NCI-H82 treated with DMSO at 0.1 percent for 48 hours (cell line): ENCODE data around the gene RBM28.

ENCODE experiments used
- DNase-seq: peaks from one replicate; lab custom pipeline; 2025; ENCODE audit not compliant: unreplicated experiment; lab: John Stamatoyannopoulos, UW

RBM28 gene

DNA sequence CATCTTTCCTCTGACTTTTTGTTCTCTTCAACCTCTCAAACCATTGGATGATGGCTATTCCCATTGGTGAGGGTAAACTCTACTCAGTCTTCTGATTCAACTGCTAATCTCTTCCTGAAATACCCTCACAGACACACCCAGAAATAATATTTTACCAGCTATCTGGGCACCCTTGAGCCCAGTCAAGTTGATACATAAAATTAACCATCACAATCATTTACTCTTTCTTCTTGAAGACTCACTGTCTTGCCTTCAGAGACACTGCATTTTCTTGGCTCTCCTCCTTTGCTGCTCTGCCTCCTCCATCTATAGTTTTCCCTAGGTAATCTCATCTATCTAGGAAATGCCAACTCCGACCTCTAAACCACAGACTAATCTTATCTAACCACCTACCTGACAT, 30.3 kb upstream of the RBM28 start:
- DNase-seq, result no peak

DNA sequence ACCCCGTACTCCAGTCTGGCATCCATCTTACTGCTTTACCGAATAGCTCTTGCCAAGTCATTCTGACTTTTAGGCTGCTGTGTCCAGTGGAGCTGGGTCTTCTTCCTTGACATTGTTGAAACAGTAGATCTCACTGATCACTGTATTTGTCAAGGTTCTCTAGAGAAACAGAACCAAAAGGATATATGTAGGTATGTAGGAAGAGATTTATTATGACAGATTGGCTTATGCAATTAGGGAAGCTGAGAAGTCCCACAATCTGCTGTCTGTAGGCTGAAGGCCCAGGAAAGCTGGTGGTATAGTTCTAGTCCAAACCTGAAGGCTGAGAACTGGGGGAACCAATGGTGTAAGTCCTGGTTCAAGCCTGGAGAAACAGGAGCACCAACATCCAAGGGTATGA, 29.9 kb upstream of the RBM28 start:
- DNase-seq, result no peak

DNA sequence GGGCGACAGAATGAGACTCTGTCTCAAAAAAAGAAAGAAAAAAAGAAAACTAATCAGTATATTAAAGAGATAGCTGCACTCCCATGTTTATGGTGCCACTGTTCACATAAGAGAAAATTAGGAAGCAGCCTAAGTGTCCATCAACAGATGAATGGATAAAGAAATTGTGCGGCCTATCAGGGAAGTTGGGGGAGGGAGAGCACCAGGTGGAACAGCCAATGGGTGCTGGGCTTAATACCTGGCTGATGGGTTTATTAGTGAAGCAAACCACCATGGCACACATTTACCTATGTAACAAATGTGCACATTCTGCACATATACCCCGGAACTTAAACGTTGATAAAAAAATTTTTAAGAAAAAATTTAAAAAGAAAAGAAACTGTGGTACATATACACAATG, 26.8 kb upstream of the RBM28 start:
- DNase-seq, result no peak

DNA sequence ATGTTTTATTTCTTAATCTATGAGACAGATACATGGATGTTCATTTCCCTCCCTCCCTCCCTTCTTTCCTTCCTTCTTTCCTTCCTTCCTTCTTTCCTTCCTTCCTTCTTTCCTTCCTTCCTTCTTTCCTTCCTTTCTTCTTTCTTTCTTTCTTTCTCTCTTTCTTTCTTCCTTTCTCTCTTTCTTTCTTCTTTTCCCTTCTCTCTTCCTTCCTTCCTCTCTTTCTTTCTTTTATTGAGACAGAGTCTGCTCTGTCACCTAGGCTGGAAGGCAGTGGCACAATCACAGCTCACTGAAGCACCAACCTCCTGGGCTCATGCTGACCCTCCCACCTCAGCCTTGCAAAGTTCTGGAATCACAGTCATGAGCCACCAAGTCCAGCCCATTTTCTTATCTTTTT, 23.3 kb upstream of the RBM28 start:
- no peak for DNase-seq

DNA sequence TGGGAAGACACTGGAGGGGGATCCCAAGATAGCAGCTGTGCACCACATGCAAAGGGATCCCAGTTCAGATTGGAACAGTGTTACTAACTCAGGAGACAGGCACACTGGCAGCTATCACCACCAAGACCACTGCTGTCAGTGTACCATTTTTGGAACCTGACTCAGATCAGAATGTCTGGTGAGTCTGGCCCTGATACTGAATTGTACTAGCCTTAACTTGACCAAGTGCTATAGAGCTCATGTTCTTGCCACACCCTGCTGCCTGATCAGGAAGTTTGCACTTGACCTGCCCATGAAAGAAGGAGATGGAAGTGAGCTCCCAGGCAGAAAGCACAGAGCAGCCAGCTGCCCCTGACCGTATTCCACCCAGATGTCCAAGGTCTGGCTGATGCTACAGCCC, 22.6 kb upstream of the RBM28 start:
- no peak for DNase-seq

DNA sequence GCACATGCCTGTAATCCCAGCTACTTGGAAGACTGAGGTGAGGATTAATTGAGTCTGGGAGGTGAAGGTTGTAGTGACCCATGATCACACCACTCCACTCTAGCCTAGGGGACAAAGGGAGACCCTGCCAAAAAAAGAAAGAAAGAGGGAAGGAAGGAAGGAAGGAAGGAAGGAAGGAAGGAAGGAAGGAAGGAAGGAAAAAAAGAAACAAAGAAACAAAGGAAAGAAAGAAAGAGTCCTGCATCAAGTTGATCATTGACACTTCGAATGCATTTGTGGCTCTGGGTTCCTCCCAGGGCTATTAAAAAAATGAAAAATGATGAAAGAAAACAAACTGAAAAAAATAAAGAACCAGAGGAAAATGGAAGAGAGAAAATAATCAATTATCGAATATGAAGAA, 21.7 kb upstream of the RBM28 start:
- no peak for DNase-seq

DNA sequence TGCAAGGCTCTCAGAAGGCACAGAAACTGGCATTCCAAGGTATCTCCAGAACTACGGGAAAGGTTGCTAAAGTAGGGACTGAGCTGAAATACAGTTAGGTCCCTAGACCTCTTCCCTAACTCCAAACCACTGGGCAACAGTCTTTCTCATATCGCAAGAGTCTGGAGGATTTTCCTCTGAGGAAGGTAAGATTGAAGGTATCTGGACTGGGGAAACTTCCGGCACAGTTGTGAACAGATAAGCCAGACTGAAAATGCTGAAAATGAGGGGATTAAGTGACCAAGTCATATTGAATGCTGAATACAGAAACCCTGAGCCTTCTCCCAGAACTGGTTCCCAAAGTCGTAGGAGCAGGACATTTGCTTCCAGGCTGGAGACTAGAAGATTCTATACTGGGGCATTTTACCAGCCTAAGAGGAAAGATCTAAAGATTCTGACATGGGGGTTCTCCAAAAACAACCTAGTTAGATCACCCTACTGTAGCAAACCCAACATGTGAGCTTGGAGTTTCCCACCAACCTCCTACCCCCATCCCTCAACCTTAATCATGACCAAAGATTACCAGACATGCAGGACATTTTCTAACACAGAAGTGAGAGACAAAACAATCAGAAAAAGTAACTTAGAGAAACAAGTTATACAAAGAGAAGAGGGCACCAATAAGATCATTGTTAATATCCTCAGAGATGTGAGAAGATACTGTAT, 20.6 kb upstream of the RBM28 start:
- DNase-seq, result no peak

DNA sequence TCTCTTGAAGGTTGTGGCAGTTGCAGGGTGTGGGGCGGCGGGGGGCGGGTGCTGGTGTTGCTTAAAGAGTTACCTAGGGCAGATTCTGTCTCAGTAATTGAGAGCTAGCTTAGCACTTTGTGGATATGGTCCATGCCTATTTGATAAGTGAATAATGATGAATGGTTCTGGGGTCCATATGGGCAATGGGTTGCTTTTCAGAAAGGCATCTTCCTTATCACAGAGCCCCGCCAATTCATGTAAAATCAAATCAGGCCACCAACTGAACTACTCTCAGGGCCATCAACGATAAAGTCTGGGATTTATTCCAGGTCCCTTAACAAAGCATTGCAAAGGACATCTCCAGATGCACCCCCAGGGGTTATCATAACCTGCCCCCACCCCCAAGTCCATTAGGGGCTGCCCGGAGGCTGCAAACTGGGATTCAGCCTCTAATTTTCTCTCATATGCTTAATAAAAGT, 19.6 kb upstream of the RBM28 start:
- DNase-seq, result no peak

DNA sequence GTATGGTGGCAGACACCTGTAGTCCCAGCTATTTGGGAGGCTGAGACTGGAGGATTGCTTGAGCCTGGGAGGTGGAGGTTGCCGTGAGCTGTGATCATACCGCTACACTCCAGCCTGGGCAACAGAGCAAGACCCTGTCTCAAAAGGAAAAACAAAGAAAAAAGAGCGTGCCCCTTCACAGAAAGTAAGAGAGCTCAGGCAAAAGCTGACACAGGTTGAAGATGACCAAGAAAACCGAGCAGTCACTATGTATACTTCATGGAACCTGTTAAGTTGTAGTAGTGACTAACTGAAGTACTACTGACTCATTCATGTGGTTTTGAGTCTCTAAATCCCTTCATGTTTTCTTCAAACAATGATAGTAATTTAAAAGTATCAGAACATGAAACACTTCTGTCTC, 19.0 kb upstream of the RBM28 start:
- DNase-seq, result no peak

DNA sequence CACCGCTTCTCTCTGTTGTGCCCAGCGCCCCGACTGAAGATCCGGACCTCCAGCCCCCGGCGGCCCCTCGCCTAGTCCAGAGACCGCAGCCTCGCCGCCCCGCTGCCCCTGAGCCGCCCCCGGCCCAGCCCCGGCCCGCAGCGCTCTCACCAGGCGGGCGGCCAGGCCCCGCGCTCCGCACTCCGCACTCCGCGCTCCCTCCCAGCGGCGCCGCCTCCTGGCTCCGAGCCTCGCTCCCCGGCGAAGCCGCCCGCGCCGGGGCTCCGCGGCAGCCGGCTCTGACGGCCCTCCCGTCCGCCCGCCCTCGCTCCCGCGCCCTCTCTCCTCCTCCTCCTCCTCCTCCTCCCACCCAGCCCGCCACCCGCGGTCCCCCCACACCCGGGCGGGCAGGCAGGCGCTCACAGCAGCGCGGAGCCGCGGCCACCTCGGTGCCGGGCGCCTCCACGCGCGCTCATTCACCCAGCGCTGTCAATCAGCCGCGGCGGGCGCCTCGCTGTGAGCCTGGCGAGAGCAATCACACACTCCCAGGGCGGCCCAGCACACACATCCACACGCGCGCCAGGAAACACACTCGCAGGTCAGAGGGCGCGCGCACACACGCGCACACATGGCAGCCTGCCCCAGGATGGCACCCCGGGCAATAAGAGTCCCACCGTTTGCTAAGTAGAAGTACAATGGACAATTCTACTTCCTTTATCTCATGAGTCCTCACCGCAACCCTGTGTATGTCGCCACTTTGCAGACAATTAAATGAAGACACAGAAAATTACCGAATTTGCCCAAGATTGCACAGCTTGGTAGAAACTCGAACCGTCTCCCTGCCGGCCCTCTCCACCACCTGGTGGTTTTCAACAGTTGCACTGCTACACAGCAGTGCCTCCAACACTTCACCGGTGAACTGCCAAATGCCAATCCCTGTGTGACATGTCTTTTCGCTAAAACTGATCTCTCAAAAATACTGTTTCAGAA, 18.0 kb upstream of the RBM28 start, which contains the start of gene PRRT4:
Gene PRRT4, minus strand, starts transcription at position 280 of the 969 bp plus-strand sequence.
- DNase-seq, result no peak

DNA sequence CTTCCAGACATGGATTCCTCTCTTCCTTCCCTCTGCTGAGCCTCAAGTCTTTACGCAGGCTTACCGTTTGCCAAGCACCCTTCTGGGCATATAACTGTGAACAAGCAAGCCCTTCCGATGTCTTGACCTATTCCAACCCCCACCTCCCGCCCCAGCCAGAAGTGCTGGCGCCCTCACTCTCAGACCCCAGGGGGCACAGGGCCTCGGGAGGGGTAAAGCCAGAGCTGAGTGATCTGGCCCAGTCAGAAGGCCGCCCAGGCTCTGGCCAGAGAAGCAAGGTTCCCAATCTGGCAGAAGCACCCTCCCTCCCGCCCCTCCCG, 16.6 kb upstream of the RBM28 start:
- DNase-seq, result no peak

DNA sequence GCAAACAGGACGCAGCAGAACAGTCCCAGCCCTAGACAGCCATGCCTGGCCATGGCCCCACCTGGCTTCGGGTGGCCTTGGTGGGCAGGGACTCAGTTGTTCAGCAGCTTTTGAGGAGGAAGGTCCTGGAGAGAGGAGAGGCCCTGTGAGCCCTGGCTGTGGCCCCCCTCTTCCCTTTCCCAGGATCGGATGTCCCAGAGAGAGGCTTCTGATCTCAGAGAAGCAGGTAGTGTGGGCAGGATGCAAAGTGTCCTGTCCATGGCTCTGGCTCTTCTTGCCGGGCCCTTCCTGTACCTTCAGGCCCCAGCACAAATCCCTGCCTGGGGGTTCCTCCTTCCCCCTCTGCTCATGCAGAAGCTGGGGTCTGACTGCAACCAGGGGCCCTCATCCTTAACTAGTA, 16.2 kb upstream of the RBM28 start:
- DNase-seq, result no peak

DNA sequence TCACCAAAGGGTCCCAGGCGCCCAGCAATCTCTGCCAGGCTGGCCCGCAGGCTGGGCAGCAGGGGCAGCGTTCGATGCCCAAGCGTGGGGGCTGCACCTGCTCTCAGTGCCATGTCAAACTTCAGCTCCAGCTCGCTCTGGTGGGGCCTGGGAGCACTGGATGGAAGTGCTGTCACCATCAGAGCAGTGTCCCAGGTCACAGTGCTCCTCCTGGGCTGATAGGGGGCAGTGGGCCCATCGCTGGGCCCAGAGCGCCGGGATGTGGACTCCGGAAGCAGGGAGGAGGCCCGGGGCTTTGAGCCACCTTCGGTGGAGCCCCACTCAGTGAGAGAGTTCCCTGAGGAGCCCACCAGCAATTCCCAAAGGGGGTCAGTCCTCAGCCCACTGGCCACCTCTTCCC, 15.6 kb upstream of the RBM28 start:
- no peak for DNase-seq

DNA sequence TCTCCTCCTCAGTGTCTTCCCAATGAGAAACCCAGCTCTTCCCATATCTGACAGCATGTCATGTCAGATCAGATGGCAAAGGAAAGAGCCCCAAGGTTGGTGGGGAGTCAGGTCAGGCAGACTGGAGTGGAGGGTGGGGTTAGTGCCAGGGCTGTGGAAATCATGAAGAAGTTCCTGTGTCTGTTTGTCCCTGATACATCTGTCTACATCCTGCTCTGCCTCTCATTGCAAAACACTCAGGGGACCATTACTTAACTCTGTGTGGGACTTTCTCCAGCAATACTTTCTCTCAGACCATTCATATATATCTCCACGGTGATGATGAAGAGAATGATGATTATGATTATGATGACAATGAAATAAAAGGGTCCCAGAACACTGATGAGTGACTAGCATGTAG, 14.5 kb upstream of the RBM28 start:
- DNase-seq, result no peak

DNA sequence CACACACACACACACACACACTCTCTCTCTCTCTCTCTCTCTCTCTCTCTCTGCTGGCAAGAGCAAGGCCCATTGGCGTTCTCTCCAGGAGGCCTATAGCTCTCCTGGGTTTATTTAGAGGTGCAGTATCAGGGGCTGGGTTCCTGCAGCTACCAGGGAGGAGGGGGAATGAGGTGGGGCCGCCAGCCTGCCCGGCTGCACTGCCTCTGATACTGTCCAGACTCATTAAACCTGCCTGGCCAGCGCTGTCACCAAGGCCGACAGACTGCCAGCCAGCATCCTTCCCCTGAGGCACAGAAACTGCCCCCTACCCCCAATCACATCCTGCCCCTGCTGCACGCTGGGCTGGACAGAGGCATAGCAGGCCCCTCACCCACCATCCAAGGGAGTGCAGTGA, 13.5 kb upstream of the RBM28 start:
- no peak for DNase-seq

DNA sequence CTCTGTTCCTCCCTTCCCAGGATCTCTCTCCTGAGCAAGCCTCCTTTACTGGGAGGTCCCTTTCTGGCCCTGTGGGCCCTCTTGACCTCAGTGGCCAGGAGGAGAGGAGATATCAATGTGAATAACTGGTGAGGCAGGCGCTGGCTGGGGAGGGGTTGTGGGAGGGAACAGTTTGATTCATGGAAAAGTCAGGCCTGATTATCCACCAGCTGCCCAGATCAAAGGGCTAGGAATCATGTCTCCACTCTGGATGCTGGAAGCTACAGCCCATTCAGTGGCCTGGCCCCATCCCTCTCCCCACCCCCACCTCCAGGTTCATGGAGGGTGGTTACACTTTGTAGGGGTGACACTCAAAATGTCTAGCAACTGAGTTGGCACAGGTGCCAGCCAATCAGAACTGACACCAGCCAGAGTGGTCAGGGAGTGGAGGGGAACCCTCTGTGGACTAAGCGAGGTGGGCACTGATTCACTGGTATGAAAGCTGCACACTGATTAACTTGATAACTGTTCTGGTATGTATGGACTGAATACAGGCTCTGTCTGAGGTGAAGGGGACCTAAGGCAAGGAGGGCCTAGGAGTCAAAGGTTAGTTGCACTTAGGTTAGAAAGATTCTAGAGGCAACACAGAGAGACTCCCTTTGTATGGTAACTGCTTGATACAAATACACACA, 13.0 kb upstream of the RBM28 start:
- DNase-seq, result no peak

DNA sequence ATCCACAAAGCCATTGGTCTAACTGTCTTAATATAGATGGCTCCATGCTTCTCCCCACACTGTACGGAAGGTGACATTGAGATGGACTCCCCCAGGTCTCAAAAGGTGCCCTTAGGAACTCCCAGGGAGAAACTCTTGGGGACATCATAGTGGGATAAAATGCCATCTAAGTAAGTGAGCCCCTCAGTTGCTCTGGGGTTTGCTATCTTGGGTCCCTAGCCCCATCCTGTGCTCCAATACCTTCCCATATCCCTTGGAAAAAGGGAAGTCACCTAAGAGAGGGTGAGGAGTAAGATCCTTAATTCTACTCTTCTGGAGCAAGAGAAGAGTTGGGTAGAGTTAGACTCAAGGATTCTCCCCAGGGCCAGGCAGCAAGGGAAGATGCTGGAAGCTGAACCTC, 9.9 kb upstream of the RBM28 start:
- no peak for DNase-seq

DNA sequence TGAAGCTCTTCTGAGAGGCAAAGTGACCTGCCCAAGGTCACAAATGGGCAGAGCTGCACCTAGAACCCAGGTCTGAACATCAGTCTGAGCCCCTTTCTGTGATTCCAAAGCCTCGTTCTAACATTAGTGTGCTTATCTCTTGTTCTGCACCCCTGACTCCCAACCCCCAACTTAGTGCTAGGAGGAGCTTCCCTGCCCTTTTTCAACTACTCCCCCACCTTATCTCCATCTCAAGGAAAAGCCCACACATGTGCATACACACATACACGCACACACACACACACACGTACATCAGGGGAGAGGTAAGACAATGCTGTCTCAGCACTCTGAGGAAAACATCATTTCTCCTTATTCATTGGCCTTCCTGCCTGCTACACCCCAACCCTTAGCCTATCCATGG, 9.5 kb upstream of the RBM28 start:
- DNase-seq, result no peak

DNA sequence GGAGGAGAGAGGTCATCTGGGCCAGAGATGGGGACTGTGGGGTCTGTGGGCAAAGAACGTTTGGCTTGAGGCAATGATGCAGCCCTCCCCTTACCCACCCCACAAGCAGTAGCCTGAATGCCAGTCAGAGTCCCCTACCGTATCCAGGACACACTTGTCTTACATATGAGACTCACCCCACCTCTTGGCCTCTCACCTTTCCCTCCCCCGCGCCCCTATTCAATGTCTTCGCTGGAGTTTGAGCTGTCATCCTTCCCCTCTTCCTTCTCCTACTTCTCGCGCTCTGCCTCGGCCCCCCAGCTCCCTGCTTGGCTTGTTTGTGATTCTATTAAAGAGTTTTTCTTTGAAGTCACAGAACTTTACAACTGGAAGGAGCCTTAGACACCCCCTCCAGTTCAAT, 8.9 kb upstream of the RBM28 start:
- no peak for DNase-seq

DNA sequence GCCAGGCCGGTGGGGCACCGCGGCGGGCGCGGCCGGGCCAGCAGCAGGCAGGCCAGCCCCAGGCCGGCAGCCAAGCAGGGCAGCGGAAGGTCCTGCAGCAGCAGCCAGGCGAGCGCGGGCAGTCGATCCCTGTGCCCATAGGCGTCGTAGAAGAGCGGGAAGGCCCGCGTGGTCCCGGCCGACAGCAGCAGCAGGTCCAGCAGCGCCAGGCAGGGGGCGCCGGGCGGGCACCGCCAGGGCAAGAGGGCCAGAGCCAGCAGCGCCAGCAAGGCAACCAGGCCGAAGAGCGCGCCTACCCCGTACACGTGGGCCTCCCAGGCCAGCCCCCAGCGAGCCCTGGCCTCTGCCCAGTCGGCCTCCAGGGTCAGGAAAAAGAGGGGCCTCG, 8.4 kb upstream of the RBM28 start:
- DNase-seq, result no peak

DNA sequence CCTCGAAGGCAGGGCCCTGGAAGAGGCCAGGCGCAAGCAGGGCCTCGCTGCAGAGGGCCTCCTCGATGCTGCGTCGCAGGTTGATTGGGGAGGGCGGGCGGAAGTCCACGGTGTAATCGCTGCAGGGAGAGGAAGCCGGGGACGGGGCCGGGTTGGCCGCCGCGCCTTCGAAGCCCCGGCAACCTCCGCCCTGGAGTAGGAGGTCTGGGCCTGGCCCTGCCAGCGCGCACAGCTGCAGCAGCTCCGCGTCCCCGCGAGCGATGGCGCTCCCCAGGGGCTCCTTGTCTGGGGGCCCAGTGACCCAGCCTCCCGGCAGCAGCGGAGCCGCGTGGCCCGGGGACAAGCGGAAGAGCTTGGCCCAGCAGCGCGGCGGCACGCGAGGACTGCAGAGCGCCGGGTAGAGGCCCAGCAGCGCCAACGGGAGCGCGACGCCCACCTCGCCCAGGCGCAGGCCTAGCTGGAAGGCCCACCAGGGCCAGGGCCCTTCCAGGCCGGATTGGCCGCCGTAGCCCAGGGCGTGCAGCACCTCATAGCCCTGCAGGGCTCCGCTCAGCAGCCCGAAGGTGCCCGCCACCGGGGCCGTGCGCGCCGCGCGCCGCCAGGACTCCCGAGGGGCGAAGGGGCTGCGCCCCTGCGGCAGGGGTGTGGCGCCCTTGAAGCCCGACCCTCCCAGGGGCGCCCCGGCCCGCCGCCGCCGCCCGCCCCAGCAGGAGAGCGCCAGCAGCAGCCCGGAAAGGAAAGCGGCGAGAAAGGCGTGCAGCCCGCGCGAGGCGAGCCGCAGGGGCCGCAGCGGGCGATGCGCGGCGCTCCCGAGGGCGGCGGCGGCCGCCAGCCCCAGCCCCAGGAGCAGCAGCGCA, 7.8 kb upstream of the RBM28 start:
- DNase-seq, result no peak
